H1 (cell line): ENCODE data around the gene MBD5. TPM values are rescaled to one million over a fixed set of nuclear protein-coding genes. Genes with fewer than 3 reads are reported as not detected.

Experiments used
- CTCF ChIA-PET: fragments of 300-600 bp; sonication (Branson Sonifier 250); formaldehyde crosslinking; loops from one replicate; lab custom pipeline; 2021; ENCODE audit not compliant: partially characterized antibody; lab: Charles Lee
- POLR2A ChIA-PET: fragments of 300-600 bp; sonication (Branson Sonifier 250); formaldehyde crosslinking; loops from one replicate; lab custom pipeline; 2021; ENCODE audit warnings: inconsistent platforms; ENCODE audit not compliant: partially characterized antibody; lab: Charles Lee
- DNase-seq, 2 experiments: peaks; one replicate each; pipeline versions ENCODE4 v3.0.0 to v3.0.0-alpha.2; 2010 to 2022; ENCODE audit warnings: low spot score in 2 of 2, low read depth in 1 of 2, mixed read lengths in 1 of 2
- FAIRE-seq: peaks from 2 replicates; lab custom pipeline; 2011; peaks lifted over from hg19 to GRCh38; lab: Jason Lieb, UNC
- H2AFZ ChIP-seq: 2 replicates; pipeline ENCODE4 v1.8.1; 2012; ENCODE audit warnings: low read length, inconsistent platforms
- H2AK5ac ChIP-seq: 2 replicates; pipeline ENCODE4 v1.6.1; 2013; ENCODE audit warnings: low read depth, low read length
- H2BK120ac ChIP-seq: replicated peaks from 2 replicates; pipeline ENCODE3; 2013; ENCODE audit warnings: low read depth, low read length, inconsistent platforms
- H2BK12ac ChIP-seq: 2 replicates; pipeline ENCODE4 v1.6.1; 2013; ENCODE audit warnings: low read depth, low read length
- H2BK15ac ChIP-seq: 2 replicates; pipeline ENCODE4 v1.6.1; 2013; ENCODE audit warnings: low read length
- H2BK20ac ChIP-seq: 2 replicates; pipeline ENCODE4 v1.6.1; 2013; ENCODE audit warnings: low read length
- H2BK5ac ChIP-seq: 2 replicates; pipeline ENCODE4 v1.6.1; 2013; ENCODE audit warnings: low read depth, low read length
- H3K14ac ChIP-seq: 2 replicates; pipeline ENCODE4 v1.6.1; 2013; ENCODE audit warnings: inconsistent platforms; ENCODE audit not compliant: insufficient read length
- H3K18ac ChIP-seq: 2 replicates; pipeline ENCODE4 v1.6.1; 2013; ENCODE audit warnings: low read length; ENCODE audit errors: extremely low read depth
- H3K23ac ChIP-seq: 2 replicates; pipeline ENCODE4 v1.6.1; 2013; ENCODE audit warnings: inconsistent platforms; ENCODE audit not compliant: insufficient read length
- H3K23me2 ChIP-seq: 2 replicates; pipeline ENCODE4 v1.6.1; 2013; ENCODE audit warnings: low read depth, low read length
- H3K27ac ChIP-seq: 2 replicates; pipeline ENCODE4 v1.6.1; 2011; ENCODE audit warnings: low read depth, low read length, inconsistent platforms
- H3K27me3 ChIP-seq, 4 experiments: replicated peaks in 1 of 4; 1 replicate in 1 of 4; 2 replicates in 3 of 4; pipeline versions ENCODE4 v1.6.1 to v1.8.1; 2011 to 2013; ENCODE audit warnings: low read length in 3 of 4, mild to moderate bottlenecking in 3 of 4, inconsistent platforms in 2 of 4, mixed read lengths in 2 of 4, moderate library complexity in 1 of 4; ENCODE audit not compliant: control insufficient read depth in 3 of 4, insufficient read depth in 3 of 4; ENCODE audit errors: extremely low read depth in 1 of 4
- H3K36me3 ChIP-seq, 4 experiments: 2 replicates each; pipeline versions ENCODE4 v1.6.1 to v1.8.1; 2011 to 2013; ENCODE audit warnings: mild to moderate bottlenecking in 4 of 4, low read length in 3 of 4, moderate library complexity in 2 of 4, control low read depth in 1 of 4, inconsistent platforms in 1 of 4; ENCODE audit not compliant: insufficient read depth in 4 of 4, control insufficient read depth in 2 of 4
- H3K4ac ChIP-seq: replicated peaks from 2 replicates; pipeline ENCODE3; 2013; ENCODE audit warnings: low read length, low read depth, mixed read lengths, inconsistent platforms; ENCODE audit not compliant: insufficient read length
- H3K4me1 ChIP-seq, 4 experiments: replicated peaks in 1 of 4; 1 replicate in 1 of 4; 2 replicates in 3 of 4; pipeline versions ENCODE4 v1.6.1 to v1.8.1; 2011 to 2013; ENCODE audit warnings: low read length in 3 of 4, inconsistent platforms in 2 of 4, mixed read lengths in 1 of 4; ENCODE audit not compliant: insufficient read depth in 4 of 4, control insufficient read depth in 3 of 4
- H3K4me2 ChIP-seq, 2 experiments: 2 replicates each; pipeline versions ENCODE4 v1.6.1 to v1.8.1; 2011 to 2013; ENCODE audit warnings: low read depth in 2 of 2, low read length in 2 of 2, control low read depth in 1 of 2, inconsistent platforms in 1 of 2, mild to moderate bottlenecking in 1 of 2; ENCODE audit not compliant: insufficient read depth in 1 of 2
- H3K4me3 ChIP-seq, 4 experiments: fragments of 200-600, 300-600 bp in 1 of 4; sonication (generic), shearing (Covaris generic), sonication (Bioruptor Twin) in 1 of 4; 2 replicates each; pipeline versions ENCODE4 v1.5.1 to v1.8.1; 2011 to 2016; ENCODE audit warnings: low read length in 4 of 4, low read depth in 3 of 4, control low read depth in 2 of 4, inconsistent platforms in 2 of 4, mild to moderate bottlenecking in 2 of 4, mixed read lengths in 1 of 4, moderate library complexity in 1 of 4; ENCODE audit not compliant: insufficient read depth in 2 of 4; ENCODE audit errors: extremely low read depth in 1 of 4
- H3K56ac ChIP-seq: replicated peaks from 2 replicates; pipeline ENCODE3; 2013; ENCODE audit warnings: low read depth, mild to moderate bottlenecking, mixed read lengths, low read length, inconsistent platforms; ENCODE audit not compliant: insufficient read length
- H3K79me1 ChIP-seq: 2 replicates; pipeline ENCODE4 v1.6.1; 2013; ENCODE audit warnings: low read depth, low read length, control low read depth
- H3K79me2 ChIP-seq, 2 experiments: 2 replicates each; pipeline versions ENCODE4 v1.6.1 to v1.8.1; 2012 to 2013; ENCODE audit warnings: low read length in 2 of 2, mild to moderate bottlenecking in 2 of 2, inconsistent platforms in 1 of 2; ENCODE audit not compliant: insufficient read depth in 2 of 2, control insufficient read depth in 1 of 2
- H3K9ac ChIP-seq, 4 experiments: replicated peaks in 1 of 4; 1 replicate in 1 of 4; 2 replicates in 3 of 4; pipeline versions ENCODE4 v1.6.1 to v1.8.1; 2011 to 2013; ENCODE audit warnings: low read depth in 3 of 4, low read length in 3 of 4, control low read depth in 2 of 4, mild to moderate bottlenecking in 2 of 4, moderate library complexity in 2 of 4, inconsistent platforms in 1 of 4; ENCODE audit errors: extremely low read depth in 1 of 4
- H3K9me3 ChIP-seq, 2 experiments: 2 replicates each; pipeline versions ENCODE4 v1.6.1 to v1.8.1; 2012 to 2013; ENCODE audit warnings: mild to moderate bottlenecking in 2 of 2, moderate library complexity in 2 of 2, control low read depth in 1 of 2, inconsistent platforms in 1 of 2, low read depth in 1 of 2, low read length in 1 of 2, mixed read lengths in 1 of 2; ENCODE audit not compliant: insufficient read depth in 2 of 2
- H4K20me1 ChIP-seq, 2 experiments: replicated peaks in 1 of 2; 2 replicates each; pipeline versions ENCODE3 to v1.8.1; 2011 to 2013; ENCODE audit warnings: inconsistent platforms in 2 of 2, low read length in 2 of 2, mild to moderate bottlenecking in 1 of 2; ENCODE audit not compliant: insufficient read depth in 2 of 2, control insufficient read depth in 1 of 2
- H4K5ac ChIP-seq: 2 replicates; pipeline ENCODE4 v1.6.1; 2013; ENCODE audit warnings: low read length, low read depth, mixed read lengths, inconsistent platforms; ENCODE audit not compliant: insufficient read length
- H4K8ac ChIP-seq: 2 replicates; pipeline ENCODE4 v1.8.0; 2013; ENCODE audit warnings: mild to moderate bottlenecking, moderate library complexity, low read length, inconsistent platforms; ENCODE audit not compliant: insufficient read depth; ENCODE audit errors: extremely low read depth
- H4K91ac ChIP-seq: replicated peaks from 2 replicates; pipeline ENCODE3; 2013; ENCODE audit warnings: low read length, mixed read lengths, inconsistent platforms; ENCODE audit not compliant: insufficient read length
- BACH1 ChIP-seq: IDR thresholded peaks from 2 replicates; pipeline ENCODE4 v1.6.1; 2012; ENCODE audit warnings: low read length, improper control_type of control experiment
- EP300 ChIP-seq, 2 experiments: IDR thresholded peaks; 1 replicate in 1 of 2; 2 replicates in 1 of 2; pipeline ENCODE4 v1.6.1; 2011 to 2012; ENCODE audit warnings: low read depth in 2 of 2, low read length in 2 of 2, mild to moderate bottlenecking in 2 of 2, borderline replicate concordance in 1 of 2, inconsistent platforms in 1 of 2, moderate library complexity in 1 of 2
- EZH2 ChIP-seq: fragments of 200-600 bp; sonication (generic); IDR thresholded peaks from 2 replicates; pipeline ENCODE4 v1.7.1; 2012; ENCODE audit warnings: low read depth, mild to moderate bottlenecking, moderate library complexity, low read length, inconsistent platforms; ENCODE audit not compliant: severe bottlenecking
- JUND ChIP-seq: IDR thresholded peaks from 2 replicates; pipeline ENCODE4 v1.6.1; 2011; ENCODE audit warnings: mild to moderate bottlenecking, improper control_type of control experiment, low read length
- KDM4A ChIP-seq: IDR thresholded peaks from one replicate; pipeline ENCODE4 v1.7.1; 2012; ENCODE audit warnings: low read depth, mild to moderate bottlenecking, moderate library complexity, low read length, inconsistent platforms; ENCODE audit not compliant: severe bottlenecking
- RFX5 ChIP-seq: IDR thresholded peaks from 2 replicates; pipeline ENCODE4 v1.6.1; 2011; ENCODE audit warnings: low read depth, low read length, improper control_type of control experiment, borderline replicate concordance
- SRF ChIP-seq: IDR thresholded peaks from 2 replicates; pipeline ENCODE4 v1.6.1; 2011; ENCODE audit warnings: mild to moderate bottlenecking, low read depth, low read length, moderate library complexity
- TAF7 ChIP-seq: optimal IDR thresholded peaks from 2 replicates; pipeline ENCODE3; 2011; ENCODE audit warnings: low read depth, mild to moderate bottlenecking, inconsistent platforms, low read length, moderate library complexity, borderline replicate concordance
- TBP ChIP-seq: IDR thresholded peaks from 2 replicates; pipeline ENCODE4 v1.6.1; 2011; ENCODE audit warnings: low read depth, low read length, improper control_type of control experiment
- TEAD4 ChIP-seq: IDR thresholded peaks from 2 replicates; pipeline ENCODE4 v1.6.1; 2012; ENCODE audit warnings: low read depth, low read length, inconsistent platforms, mixed read lengths
- WGBS, 2 experiments: shearing (Covaris generic) in 1 of 2; methylation state at CpG; one replicate each; pipeline versions ENCODE4 v1.1.6 to v1.1.7; 2013 to 2015; ENCODE audit warnings: low lambda C conversion rate in 2 of 2, mixed read lengths in 2 of 2, inconsistent platforms in 1 of 2, low coverage in 1 of 2, missing lambda C conversion rate in 1 of 2; ENCODE audit not compliant: insufficient replicate concordance in 2 of 2, insufficient coverage in 1 of 2, insufficient read length in 1 of 2; ENCODE audit errors: extremely low coverage in 1 of 2, missing lambda C conversion rate in 1 of 2; 5-methylcytosine and 5-hydroxymethylcytosine counted together
- polyA plus RNA-seq, 7 experiments: library from polyadenylated mRNA; depleted of rRNA in 3 of 7; stranded (reverse) in 5 of 7; unstranded in 2 of 7; fragments of >200 nt in 5 of 7; fragments of 200-250 nt in 2 of 7; gene quantifications; 1 replicate in 5 of 7; 2 replicates in 1 of 7; 4 replicates in 1 of 7; pipeline versions ENCODE4 v1.2.1 to v1.2.3, GENCODE V29; 2011 to 2013; ENCODE audit warnings: missing spikeins in 2 of 7, mixed read lengths in 2 of 7
- total RNA-seq: library from RNA; stranded (reverse); fragmentation: NEBNext Ultra II Directional; extraction: Animal tissue kit (Norgen Biotek cat#: 25700); gene quantifications from 2 replicates; pipeline ENCODE4 v1.2.1, GENCODE V29; 2021

The MBD5 gene
- total and polyA plus RNA-seq, 2 of the 8 experiments (the other 6 are each of a cell fraction or from before 2014, with no cell fraction given) = 9.7 to 29.4 TPM

GRCh38 chr2:148173168-148173567, 152.3 kb downstream of the MBD5 start:
- H3K79me1 ChIP-seq = no peaks in the 10 kb centered on the region
- no peak overlapping the region for H3K4me2 ChIP-seq
- WGBS, 2 experiments = 93% methylated on average over 12 of the region's 12 CpGs; no CpG with 5 or more reads in 1 of the 2 experiments
- H3K4me1 ChIP-seq = no peaks in the 10 kb centered on the region
- H3K18ac ChIP-seq = no peak overlapping the region
- H2BK120ac ChIP-seq = no peak overlapping the region
- no peaks in the 10 kb centered on the region for H3K23me2 ChIP-seq
- H3K9ac ChIP-seq = no peak overlapping the region
- H3K14ac ChIP-seq = no peak overlapping the region
- no peaks in the 10 kb centered on the region for H3K9me3 ChIP-seq
- no peaks in the 10 kb centered on the region for H3K36me3 ChIP-seq
- no peak overlapping the region for H2BK15ac ChIP-seq
- no peak overlapping the region for H2BK20ac ChIP-seq
- no peak overlapping the region for H3K4ac ChIP-seq
- no peak overlapping the region for H3K56ac ChIP-seq
- H4K91ac ChIP-seq = no peak overlapping the region
- CTCF ChIA-PET = interaction anchor here (0.7 to 1.7 kb wide), 5 partner anchors 10 to 862 kb away, joined by 3 to 4 read pairs (median 3); no protein-coding TSS in a partner anchor
- H3K27ac ChIP-seq = no peak overlapping the region
- no peak overlapping the region for H2AK5ac ChIP-seq
- H2AFZ ChIP-seq = no peak overlapping the region
- no peak overlapping the region for H2BK12ac ChIP-seq
- no peak overlapping the region for H4K8ac ChIP-seq
- H3K79me2 ChIP-seq = no peaks in the 10 kb centered on the region
- H4K5ac ChIP-seq = no peak overlapping the region
- no peaks in the 10 kb centered on the region for H3K27me3 ChIP-seq
- no peak for DNase-seq
- POLR2A ChIA-PET = no interaction called here
- H4K20me1 ChIP-seq = peaks cover 0 to 2% of the 10 kb centered on the region in 2 experiments
- H3K4me3 ChIP-seq = no peak overlapping the region
- H2BK5ac ChIP-seq = 0 out of 2 replicates have a peak overlapping the region, but pooled peaks have one; percentile 66
- TF ChIP-seq EP300 (IDR thresholded peaks at IDR 0.05; ENCODE audit: borderline replicate concordance in 1 of 2, low read depth in 2 of 2, low read length in 2 of 2) (no peak), RFX5 (no peak), EZH2 (no peak), TAF7 (no peak), KDM4A (no peak), BACH1 (no peak), TEAD4 (no peak), JUND (no peak), TBP (no peak), SRF (no peak)
- no peak overlapping the region for H3K23ac ChIP-seq
- FAIRE-seq = no peak
